Endothelial cell of hepatic sinusoid (primary cell): ENCODE data around the gene WNT10A.

Source experiments
- in situ Hi-C: cut with HindIII; loops from 2 replicates; pipeline ENCODE4 v1.10.0; 2017; ENCODE audit warnings: low sequenced_read_pairs

The WNT10A gene

DNA sequence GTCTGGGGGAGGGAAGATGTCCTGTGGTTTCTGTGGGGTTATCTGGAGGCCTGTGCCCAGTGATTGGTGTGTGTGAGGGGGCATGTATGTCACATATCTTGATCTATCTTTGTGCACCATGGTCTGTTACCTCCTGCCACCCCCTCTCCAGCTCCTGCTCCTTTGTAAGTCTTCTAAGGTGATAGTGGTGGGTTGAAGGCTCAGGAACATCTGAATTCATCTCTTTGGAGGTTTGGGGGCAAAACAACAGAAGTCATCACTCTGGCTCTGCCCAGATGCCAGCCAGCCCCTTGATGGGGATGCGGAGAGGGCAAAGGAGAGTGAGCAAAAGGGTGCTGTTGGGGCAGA, 23.8 kb upstream of the WNT10A start:
- in situ Hi-C loops: no loop called here

DNA sequence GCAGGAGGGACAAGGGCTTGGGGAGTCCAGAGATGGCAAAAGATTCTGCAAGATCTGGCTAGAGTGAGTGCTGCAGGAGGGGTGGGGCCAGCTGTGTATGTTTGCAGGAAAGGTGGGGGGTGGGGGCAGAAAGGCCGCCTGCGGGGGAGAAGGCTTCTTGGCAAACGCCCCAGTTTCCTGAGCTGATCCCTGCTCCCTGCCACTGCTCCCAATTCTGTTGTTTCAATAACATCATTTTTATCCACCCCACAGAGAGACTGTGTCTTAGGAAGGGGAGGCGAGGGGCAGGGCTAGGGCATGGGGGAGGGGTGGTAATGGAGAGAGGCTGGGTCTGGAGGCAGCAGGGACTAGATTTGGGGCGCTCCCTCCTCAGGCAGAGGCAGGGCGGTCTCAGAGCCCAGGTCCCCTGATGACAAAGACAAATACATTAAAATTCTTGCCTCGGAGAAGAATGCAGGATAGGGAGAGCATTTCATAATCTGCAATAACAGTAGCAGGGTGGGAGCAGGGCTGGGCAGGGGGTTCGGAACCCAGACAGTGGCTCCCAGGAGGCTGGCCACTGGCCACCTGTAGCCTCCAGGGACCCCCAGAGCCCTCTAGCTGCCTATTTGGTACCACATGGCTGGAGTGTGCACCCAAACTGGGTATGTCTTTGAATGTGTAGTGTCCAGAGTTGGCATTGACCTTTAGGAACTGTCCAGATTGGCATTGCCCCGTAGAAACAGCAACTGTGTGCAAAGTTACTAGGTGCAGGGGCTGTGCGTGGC, 23.1 kb upstream of the WNT10A start:
- in situ Hi-C loops: no loop called here

DNA sequence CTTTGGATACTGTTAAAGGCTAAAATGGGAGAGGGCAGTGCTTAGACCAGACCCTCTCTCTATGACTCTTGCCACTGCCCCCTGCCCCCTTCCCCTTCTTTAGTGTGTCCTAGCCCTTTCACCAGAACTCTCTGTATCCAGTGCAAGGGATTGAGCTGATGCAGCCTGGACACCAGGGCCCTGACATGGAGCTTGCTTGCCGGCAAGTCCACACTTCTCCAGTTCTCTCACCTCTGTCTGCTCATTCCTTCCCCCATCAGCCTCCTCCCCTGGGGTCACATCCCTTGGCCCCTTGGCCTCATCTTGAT, 22.6 kb upstream of the WNT10A start:
- in situ Hi-C loops: no loop called here

DNA sequence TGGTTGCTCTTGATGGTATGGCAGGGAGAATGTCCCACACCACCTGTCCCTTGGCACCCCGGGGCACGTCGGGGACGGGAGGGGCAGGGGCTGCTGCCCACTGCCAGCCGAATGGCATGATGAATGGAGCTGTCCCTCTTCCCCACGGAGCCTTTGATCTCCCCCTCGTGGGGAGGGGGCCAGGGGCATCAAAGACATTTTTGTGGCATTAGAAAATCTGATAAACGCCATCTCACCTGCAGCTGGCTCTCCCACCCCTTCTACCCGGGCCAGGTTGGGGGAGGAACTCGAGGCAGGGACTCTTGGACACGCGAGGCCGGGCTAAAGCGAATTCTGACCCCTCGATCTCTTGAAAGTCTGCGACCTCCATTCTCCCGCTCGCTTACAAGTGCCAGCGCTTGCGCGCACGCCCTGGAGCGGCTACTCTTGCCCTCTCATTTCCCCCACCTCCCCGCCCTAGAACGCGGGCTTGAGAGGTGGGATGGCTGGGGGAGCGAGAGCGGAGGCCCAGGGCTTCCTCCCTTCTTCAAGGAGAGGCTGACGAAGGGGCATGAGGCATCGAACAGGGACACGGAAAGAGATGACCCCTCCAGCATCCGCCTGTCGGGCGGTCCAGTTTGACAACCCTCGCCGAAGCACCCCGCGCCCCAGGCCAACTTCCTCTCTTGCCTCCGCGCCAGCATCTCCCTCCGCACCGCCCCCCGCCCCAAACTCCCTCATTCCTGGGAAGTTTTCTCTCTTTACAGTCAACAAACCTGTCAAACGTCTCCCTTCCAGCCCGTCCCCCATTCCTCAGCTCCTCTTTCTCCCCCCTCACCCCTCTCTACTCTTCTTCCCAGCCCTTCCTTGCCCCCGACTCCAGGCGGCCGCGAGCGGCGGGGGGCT, 21.7 kb upstream of the WNT10A start:
- in situ Hi-C loops: no loop called here

DNA sequence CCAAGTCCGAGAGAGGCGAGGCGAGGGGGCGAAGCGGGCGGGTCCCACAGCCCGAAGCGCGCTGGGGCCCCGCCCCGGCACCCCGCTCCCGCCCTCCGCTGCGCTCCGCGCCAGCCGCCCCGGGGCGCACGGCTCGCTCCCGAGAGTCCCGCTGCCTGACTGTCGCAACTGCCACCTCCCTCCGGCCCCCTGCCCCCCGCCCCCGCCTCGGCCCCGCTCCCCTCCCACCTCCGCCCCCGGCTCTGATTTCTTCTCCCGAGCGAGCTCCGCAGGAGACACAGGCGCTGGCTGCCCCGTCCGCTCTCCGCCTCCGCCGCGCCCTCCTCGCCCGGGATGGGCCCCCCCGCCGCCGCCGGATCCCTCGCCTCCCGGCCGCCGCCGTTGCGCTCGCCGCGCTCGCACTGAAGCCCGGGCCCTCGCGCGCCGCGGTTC, 21.1 kb upstream of the WNT10A start, which contains the start of gene WNT6:
Gene WNT6 (plus strand): TSS at position 250 of the 432 bp plus-strand sequence. CDS start 233 bp downstream, outside the sequence.
- in situ Hi-C loops: no loop called here

DNA sequence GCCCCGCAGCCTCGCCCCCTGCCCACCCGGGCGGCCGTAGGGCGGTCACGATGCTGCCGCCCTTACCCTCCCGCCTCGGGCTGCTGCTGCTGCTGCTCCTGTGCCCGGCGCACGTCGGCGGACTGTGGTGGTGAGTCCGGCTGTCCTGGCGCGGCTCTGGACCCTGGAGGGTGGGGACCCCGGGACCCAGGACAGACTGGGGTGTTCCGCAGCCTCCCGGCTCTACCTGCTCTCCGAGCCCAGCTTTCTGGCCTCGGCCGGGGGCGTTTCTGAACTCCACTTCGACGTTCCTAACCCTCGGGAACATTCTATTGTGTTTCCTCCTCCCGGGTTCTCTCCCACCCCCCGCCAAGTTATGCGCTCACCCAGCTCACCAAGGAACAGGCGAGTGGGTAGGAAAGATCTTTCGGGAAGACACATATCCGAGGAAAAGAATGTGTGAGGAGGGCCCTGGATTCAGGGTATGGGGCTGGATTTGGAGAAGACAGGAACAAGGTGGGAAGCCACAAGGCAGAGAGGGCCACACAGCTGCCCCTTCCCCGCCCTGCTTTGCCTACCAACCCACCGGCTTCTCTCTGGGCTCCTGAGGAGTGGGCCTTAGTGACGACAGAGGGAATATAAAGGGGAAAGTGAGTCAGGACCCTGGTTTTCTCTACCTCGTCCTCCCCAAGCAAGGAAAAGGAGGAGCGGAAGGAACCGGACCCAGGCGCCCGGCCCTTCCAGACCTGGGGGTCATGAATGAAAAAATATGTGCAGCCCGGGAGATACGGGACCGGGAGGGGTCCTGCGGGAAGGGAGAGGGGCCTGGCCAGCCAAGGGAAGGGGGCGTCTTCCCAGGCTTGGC, 20.4 kb upstream of the WNT10A start:
- in situ Hi-C loops: no loop called here

DNA sequence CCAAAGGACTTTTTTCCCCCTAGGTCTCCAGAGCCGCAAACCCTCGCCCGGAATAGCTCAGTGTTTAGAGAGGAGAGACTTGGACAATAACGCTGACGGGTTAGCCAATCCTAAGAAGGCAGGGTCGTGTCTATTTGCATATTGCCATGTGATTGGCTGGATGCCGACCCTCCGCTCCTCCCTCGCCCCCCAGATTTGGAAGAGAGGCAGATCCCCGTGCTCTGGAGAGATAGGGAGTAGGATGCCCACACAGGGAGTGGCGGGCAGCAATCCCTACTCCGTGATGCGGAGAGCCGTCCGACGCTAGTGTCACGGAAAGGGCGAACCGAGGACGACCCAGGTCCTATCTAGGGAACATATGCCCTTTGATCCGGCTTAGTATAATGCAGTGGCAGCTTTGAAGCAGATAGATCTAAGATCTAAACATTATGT, 19.7 kb upstream of the WNT10A start:
- in situ Hi-C loops: no loop called here

DNA sequence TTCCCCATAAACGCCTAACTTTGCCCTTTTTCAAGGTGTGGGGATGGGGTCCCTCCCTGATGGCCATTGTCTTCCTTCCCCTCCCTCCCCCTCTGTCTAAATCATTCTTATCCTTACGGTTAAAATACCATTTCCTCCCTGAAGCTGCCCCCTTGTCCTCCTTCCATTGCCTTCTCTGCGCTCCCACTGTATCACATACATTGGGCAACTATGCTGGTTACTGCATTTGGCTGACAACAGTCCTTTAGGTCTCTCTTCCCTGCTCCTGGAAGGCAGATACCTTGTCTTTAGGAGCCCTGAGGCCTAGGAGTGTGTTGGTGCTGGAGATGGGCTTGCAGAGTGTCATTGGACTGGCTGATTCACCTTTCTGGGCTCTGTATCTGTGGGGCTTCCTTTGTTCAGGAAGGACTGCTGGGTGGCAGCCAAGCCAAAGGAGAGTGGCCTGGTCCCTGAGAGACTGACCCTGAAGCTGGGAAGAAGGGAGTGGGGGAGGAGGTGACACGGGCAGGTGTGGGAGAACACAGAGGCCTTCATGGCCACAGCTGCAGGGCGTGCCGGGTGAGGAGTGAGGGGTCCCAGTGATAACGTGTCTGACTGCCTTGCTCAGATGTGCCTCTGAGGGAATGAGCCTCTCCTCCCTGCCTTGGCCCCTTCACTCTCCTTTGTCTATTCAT, 18.9 kb upstream of the WNT10A start:
- in situ Hi-C loops: no loop called here

DNA sequence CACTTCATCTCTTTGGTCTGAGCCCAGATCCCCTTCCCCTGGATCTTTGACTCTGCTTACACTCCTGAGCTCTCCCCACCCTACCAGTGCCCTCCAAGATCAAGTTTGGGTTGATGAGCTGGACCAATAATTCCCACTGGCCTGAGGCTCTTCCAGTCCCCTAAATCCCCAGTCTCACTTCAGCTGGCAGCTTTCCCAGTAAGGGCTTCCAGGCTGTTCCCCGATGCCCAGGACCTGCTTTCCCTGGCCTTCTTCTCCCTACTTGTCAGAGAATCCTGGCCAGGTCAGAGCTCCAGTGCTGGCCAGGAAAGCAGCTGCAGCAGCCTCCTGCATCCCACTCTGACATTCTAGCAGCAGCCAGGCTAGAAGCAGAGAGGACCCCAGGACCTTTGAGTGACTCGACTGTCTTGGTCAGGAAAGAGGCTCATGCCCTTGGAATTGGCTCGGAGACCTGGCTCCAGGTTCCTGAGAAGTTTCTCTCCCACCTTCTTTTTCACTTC, 17.6 kb upstream of the WNT10A start:
- in situ Hi-C loops: no loop called here

DNA sequence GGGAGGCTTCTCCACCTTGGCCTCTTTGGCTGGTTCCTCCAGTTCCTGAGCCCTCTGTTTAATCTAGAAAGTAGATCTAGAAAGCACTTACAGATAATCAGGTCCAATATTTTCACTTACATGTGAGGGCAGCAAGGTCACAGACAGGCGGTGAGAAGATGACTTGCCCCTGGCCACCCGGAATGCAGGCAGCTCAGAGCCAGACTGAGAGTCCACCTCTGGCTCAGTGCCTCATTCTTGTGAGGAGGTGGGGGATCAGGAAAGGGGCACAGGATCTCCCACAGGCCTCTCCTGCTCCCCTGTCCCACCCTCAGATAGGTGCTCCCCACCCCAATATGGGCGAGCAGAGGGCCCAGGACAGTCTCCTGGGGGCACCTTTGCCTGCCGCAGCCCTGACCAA, 15.3 kb upstream of the WNT10A start:
- in situ Hi-C loops: no loop called here

DNA sequence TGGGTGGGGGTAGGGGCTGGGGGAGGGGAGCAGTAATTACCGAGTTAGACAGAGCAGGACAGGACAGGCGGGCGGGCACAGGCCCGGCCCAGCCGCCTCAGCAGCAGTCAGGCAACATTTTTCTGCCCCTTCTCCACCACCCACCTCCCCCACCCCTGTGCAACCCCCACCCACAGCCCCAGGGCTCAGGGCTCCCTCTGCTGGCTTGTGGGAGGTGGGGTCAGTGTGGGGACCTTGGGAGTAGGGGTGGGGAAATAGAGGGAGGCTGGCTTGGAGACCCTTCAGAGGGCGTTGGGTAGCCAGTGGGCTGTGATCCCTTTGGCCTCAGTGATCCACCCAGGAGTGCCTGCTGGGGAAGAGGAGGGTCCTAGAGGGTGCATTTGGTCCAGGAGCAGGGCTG, 14.7 kb upstream of the WNT10A start:
- in situ Hi-C loops: no loop called here

DNA sequence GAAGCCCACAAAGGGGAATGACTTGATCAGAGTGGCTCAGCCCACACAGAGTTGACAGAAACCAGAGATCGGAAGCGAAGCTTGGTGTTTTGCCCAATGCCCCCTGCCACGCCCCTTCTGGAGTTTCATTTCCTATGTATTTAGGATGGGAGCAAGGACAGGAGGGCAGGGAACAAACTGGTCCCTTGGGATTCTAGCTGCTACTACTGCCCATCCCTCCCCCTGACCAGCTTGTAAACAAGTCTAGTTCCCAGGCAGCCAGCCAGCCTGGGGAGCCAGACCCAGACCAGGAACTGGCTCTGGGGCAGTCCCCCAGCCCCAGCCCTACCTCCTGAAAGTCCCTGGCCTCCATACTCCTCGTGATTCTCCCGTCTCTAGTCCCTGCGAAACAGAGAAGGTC, 12.8 kb upstream of the WNT10A start:
- in situ Hi-C loops: no loop called here

DNA sequence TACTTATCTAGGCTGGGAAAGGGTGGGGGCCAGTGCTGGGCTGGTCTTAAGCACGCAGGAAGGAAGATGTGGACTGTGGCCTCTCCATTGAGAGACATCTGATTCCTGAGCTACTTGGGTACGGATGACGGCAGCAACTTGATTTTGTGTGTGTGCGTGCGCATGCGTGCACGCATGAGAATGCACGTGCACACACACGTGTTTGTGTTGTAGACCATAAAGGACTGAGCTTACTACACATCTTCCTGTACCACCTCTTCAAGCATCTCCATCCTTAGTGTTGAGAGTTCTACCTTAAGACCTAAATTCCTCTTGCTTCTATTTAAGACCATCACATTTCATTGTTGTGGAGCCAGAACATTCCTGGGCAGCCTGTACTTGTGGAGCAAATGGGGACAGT, 11.6 kb upstream of the WNT10A start:
- in situ Hi-C loops: no loop called here

DNA sequence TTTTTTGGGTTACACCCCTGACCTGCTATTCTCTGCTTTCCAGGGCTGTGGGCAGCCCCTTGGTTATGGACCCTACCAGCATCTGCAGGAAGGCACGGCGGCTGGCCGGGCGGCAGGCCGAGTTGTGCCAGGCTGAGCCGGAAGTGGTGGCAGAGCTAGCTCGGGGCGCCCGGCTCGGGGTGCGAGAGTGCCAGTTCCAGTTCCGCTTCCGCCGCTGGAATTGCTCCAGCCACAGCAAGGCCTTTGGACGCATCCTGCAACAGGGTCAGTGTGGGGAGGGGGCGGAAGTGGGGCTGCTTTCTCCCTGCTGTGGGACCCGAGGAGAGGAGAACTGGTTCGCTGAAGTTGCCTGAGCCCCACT, 9.7 kb upstream of the WNT10A start:
- in situ Hi-C loops: loop anchor here (5.0 kb wide), 2 partner anchors 36 to 49 kb away; no protein-coding TSS in a partner anchor

DNA sequence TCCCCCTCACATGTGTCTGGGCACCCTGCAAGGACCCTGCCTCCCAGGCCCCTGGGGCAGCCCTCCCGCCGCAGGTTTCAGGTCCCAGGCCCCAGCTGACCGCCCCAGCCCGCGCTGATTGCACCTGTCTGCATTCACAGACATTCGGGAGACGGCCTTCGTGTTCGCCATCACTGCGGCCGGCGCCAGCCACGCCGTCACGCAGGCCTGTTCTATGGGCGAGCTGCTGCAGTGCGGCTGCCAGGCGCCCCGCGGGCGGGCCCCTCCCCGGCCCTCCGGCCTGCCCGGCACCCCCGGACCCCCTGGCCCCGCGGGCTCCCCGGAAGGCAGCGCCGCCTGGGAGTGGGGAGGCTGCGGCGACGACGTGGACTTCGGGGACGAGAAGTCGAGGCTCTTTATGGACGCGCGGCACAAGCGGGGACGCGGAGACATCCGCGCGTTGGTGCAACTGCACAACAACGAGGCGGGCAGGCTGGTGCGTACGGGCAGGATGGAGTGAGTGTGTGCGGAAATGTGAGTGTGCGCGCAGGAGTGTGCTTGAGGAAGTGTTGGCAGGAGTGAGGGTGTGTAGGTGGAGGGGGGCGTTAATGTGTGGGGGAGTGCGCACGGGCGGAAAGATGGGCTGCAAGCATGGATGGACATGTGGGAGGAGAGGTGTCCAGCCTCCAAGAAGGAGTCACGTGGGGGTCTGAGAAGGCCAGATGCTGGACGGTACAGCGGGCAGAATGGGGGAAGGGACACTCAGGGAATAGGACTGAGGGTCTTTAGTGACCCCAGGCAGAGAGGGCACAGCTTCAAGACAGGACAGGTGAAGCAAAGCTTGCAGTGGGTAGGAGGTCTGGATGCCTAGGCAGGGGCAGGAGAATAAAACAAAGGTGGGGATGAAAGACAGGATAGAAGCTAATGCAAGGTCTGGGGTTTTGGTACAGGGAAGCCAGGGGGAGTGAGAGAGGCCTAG, 9.0 kb upstream of the WNT10A start:
- in situ Hi-C loops: loop anchor here (5.0 kb wide), 2 partner anchors 36 to 49 kb away; no protein-coding TSS in a partner anchor

DNA sequence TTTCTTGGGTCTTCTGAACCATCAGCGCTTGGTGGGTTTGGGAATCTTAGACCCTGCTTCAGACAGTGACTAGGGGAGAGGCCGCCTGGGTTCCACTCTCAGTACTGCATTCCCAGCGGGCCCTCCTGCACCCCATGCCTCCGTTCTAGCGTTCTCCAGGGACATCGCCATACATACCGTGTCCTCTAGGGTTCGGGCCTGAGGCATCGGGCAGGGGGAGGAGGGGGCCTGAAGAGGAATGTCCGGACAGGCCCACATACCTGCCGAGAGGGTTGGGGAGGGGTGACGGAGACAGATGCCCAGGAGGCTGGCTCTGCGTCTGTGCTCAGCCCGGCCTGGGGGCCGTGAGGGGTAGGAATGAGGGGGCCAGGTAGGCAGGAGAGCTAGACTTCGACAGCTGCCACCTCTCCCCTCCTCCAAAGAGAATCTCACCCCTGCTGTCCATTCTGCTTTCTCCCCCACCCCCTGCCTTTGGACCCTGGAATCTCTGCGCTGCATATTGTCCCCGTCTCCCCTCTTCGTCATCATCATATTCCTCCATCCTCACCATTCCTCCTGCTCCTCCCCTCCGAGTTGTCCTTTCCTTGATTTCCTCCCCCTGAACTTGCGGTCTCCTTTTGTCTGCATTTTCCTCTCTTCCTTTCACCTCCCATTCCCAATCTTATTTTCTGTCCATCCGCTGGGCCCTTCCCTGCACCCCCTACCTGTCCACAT, 7.8 kb upstream of the WNT10A start:
- in situ Hi-C loops: loop anchor here (5.0 kb wide), 2 partner anchors 34 to 51 kb away; no protein-coding TSS in a partner anchor

DNA sequence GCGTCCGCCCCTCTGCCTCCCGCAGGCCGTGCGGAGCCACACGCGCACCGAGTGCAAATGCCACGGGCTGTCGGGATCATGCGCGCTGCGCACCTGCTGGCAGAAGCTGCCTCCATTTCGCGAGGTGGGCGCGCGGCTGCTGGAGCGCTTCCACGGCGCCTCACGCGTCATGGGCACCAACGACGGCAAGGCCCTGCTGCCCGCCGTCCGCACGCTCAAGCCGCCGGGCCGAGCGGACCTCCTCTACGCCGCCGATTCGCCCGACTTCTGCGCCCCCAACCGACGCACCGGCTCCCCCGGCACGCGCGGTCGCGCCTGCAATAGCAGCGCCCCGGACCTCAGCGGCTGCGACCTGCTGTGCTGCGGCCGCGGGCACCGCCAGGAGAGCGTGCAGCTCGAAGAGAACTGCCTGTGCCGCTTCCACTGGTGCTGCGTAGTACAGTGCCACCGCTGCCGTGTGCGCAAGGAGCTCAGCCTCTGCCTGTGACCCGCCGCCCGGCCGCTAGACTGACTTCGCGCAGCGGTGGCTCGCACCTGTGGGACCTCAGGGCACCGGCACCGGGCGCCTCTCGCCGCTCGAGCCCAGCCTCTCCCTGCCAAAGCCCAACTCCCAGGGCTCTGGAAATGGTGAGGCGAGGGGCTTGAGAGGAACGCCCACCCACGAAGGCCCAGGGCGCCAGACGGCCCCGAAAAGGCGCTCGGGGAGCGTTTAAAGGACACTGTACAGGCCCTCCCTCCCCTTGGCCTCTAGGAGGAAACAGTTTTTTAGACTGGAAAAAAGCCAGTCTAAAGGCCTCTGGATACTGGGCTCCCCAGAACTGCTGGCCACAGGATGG, 7.1 kb upstream of the WNT10A start:
- in situ Hi-C loops: loop anchor here (5.0 kb wide), 2 partner anchors 34 to 51 kb away; no protein-coding TSS in a partner anchor
